Measurements from ENCODE around the gene TRIM62.

TRIM62 gene

DNA sequence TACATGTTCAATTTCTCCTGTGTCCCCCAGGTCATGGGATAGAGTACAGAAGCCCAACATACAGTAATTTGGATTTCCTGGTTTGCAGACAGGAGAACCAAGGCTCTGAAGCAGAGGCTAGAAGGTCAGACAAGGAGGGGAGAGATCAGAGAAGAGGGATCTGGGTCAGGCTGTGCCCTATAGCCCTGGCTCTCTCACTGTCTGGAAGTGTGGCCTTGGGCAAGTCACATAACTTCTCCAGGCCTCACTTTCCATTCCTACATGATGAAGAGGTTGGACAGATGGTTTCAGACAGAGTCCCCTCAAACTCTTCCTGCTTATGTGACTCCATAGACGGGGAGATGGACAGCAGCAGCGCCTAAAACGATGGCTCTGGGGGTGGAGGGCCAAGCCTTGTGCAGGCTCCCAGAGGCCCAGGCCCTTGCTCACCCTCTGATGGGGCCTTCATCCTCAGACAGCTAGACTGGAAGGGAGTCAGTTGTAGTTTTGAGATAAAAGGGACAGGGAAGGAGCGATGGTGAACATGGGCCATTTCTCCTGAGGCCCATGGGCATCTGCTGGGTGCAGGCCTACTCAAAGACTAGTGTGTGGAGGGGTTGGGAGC lies 2.9 kb downstream of the TRIM62 start:
- TF ChIP-seq, protein P1, sequence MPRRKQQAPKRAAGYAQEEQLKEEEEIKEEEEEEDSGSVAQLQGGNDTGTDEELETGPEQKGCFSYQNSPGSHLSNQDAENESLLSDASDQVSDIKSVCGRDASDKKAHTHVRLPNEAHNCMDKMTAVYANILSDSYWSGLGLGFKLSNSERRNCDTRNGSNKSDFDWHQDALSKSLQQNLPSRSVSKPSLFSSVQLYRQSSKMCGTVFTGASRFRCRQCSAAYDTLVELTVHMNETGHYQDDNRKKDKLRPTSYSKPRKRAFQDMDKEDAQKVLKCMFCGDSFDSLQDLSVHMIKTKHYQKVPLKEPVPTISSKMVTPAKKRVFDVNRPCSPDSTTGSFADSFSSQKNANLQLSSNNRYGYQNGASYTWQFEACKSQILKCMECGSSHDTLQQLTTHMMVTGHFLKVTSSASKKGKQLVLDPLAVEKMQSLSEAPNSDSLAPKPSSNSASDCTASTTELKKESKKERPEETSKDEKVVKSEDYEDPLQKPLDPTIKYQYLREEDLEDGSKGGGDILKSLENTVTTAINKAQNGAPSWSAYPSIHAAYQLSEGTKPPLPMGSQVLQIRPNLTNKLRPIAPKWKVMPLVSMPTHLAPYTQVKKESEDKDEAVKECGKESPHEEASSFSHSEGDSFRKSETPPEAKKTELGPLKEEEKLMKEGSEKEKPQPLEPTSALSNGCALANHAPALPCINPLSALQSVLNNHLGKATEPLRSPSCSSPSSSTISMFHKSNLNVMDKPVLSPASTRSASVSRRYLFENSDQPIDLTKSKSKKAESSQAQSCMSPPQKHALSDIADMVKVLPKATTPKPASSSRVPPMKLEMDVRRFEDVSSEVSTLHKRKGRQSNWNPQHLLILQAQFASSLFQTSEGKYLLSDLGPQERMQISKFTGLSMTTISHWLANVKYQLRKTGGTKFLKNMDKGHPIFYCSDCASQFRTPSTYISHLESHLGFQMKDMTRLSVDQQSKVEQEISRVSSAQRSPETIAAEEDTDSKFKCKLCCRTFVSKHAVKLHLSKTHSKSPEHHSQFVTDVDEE (CRISPR knock-in tag; IDR thresholded peaks at IDR 0.05), result no peak
- TF ChIP-seq SNAI2 (CRISPR knock-in tag; IDR thresholded peaks at IDR 0.05) (no peak), PPARA (CRISPR knock-in tag; IDR thresholded peaks at IDR 0.05; ENCODE audit: borderline replicate concordance) (no peak), ZFP3 (CRISPR knock-in tag; IDR thresholded peaks at IDR 0.05) (no peak), ZC3H10 (CRISPR knock-in tag; IDR thresholded peaks at IDR 0.05) (no peak), ESRRG (CRISPR knock-in tag; IDR thresholded peaks at IDR 0.05) (no peak), OSR1 (CRISPR knock-in tag; IDR thresholded peaks at IDR 0.05) (no peak), ZNF70 (CRISPR knock-in tag; IDR thresholded peaks at IDR 0.05) (no peak), TCF4 (CRISPR knock-in tag; IDR thresholded peaks at IDR 0.05; ENCODE audit: borderline replicate concordance) (no peak), CSDC2 (CRISPR knock-in tag; IDR thresholded peaks at IDR 0.05) (no peak), BACH2 (CRISPR knock-in tag; IDR thresholded peaks at IDR 0.05; ENCODE audit: borderline replicate concordance) (no peak), ZNF565 (CRISPR knock-in tag; conservative IDR thresholded peaks at IDR 0.05; ENCODE audit: low read depth) (no peak), ZFP30 (CRISPR knock-in tag; IDR thresholded peaks at IDR 0.05) (no peak), RARB (CRISPR knock-in tag; IDR thresholded peaks at IDR 0.05) (no peak), ARNTL (CRISPR knock-in tag; IDR thresholded peaks at IDR 0.05; ENCODE audit: borderline replicate concordance, low read depth) (no peak), ZNF8 (CRISPR knock-in tag; IDR thresholded peaks at IDR 0.05) (no peak)
- TF ChIP-seq, protein P2, sequence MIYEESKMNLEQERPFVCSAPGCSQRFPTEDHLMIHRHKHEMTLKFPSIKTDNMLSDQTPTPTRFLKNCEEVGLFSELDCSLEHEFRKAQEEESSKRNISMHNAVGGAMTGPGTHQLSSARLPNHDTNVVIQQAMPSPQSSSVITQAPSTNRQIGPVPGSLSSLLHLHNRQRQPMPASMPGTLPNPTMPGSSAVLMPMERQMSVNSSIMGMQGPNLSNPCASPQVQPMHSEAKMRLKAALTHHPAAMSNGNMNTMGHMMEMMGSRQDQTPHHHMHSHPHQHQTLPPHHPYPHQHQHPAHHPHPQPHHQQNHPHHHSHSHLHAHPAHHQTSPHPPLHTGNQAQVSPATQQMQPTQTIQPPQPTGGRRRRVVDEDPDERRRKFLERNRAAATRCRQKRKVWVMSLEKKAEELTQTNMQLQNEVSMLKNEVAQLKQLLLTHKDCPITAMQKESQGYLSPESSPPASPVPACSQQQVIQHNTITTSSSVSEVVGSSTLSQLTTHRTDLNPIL (CRISPR knock-in tag; IDR thresholded peaks at IDR 0.05; ENCODE audit: low read depth), result no peak
- TF ChIP-seq, protein P3, sequence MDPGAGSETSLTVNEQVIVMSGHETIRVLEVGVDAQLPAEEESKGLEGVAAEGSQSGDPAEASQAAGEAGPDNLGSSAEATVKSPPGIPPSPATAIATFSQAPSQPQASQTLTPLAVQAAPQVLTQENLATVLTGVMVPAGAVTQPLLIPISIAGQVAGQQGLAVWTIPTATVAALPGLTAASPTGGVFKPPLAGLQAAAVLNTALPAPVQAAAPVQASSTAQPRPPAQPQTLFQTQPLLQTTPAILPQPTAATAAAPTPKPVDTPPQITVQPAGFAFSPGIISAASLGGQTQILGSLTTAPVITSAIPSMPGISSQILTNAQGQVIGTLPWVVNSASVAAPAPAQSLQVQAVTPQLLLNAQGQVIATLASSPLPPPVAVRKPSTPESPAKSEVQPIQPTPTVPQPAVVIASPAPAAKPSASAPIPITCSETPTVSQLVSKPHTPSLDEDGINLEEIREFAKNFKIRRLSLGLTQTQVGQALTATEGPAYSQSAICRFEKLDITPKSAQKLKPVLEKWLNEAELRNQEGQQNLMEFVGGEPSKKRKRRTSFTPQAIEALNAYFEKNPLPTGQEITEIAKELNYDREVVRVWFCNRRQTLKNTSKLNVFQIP (CRISPR knock-in tag; IDR thresholded peaks at IDR 0.05; ENCODE audit: borderline replicate concordance, low read depth), result no peak
- TF ChIP-seq, protein P4, sequence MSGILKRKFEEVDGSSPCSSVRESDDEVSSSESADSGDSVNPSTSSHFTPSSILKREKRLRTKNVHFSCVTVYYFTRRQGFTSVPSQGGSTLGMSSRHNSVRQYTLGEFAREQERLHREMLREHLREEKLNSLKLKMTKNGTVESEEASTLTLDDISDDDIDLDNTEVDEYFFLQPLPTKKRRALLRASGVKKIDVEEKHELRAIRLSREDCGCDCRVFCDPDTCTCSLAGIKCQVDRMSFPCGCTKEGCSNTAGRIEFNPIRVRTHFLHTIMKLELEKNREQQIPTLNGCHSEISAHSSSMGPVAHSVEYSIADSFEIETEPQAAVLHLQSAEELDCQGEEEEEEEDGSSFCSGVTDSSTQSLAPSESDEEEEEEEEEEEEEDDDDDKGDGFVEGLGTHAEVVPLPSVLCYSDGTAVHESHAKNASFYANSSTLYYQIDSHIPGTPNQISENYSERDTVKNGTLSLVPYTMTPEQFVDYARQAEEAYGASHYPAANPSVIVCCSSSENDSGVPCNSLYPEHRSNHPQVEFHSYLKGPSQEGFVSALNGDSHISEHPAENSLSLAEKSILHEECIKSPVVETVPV (CRISPR knock-in tag; IDR thresholded peaks at IDR 0.05), result no peak
- TF ChIP-seq, protein P5, sequence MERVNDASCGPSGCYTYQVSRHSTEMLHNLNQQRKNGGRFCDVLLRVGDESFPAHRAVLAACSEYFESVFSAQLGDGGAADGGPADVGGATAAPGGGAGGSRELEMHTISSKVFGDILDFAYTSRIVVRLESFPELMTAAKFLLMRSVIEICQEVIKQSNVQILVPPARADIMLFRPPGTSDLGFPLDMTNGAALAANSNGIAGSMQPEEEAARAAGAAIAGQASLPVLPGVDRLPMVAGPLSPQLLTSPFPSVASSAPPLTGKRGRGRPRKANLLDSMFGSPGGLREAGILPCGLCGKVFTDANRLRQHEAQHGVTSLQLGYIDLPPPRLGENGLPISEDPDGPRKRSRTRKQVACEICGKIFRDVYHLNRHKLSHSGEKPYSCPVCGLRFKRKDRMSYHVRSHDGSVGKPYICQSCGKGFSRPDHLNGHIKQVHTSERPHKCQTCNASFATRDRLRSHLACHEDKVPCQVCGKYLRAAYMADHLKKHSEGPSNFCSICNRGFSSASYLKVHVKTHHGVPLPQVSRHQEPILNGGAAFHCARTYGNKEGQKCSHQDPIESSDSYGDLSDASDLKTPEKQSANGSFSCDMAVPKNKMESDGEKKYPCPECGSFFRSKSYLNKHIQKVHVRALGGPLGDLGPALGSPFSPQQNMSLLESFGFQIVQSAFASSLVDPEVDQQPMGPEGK (CRISPR knock-in tag; IDR thresholded peaks at IDR 0.05; ENCODE audit: borderline replicate concordance), result no peak
- ATAC-seq, result no peak

DNA sequence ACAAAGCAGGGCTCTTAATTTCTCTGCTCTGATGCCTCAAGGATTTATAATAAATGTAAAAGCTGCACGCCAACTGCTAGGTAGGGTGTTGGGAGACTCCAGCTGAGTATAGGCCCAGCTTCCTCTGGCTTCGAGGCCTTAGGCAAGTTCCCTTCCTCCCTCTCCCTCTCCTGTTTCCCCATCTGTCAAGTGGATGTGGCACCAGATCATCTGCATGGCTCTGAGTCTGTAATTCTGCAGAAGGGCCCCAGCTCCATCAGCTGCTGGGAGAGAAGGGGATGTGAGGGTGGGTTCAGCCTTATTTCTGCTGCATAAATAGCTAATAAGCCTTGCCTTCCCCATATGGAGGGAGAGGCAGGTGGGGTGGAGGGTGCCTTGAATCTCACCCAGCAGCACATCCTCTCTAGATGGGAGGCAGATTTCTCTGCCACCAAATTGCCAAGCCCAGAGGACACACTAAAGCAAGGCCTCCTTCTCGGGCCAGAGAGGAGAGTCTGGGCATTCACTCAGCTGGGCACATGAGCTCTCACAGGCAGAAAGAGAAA lies 3.8 kb downstream of the TRIM62 start:
- ATAC-seq, result no peak
- TF ChIP-seq OSR1 (CRISPR knock-in tag; IDR thresholded peaks at IDR 0.05) (no peak), SNAI2 (CRISPR knock-in tag; IDR thresholded peaks at IDR 0.05) (no peak), PPARA (CRISPR knock-in tag; IDR thresholded peaks at IDR 0.05; ENCODE audit: borderline replicate concordance) (no peak), BACH2 (CRISPR knock-in tag; IDR thresholded peaks at IDR 0.05; ENCODE audit: borderline replicate concordance) (no peak), TCF4 (CRISPR knock-in tag; IDR thresholded peaks at IDR 0.05; ENCODE audit: borderline replicate concordance) (no peak), ZFP30 (CRISPR knock-in tag; IDR thresholded peaks at IDR 0.05) (no peak), TOX (CRISPR knock-in tag; IDR thresholded peaks at IDR 0.05; ENCODE audit: borderline replicate concordance) (no peak), ZNF8 (CRISPR knock-in tag; IDR thresholded peaks at IDR 0.05) (no peak), ARNTL (CRISPR knock-in tag; IDR thresholded peaks at IDR 0.05; ENCODE audit: borderline replicate concordance, low read depth) (no peak), ZC3H10 (CRISPR knock-in tag; IDR thresholded peaks at IDR 0.05) (no peak), CSDC2 (CRISPR knock-in tag; IDR thresholded peaks at IDR 0.05) (no peak)
- TF ChIP-seq, protein P1 (CRISPR knock-in tag; IDR thresholded peaks at IDR 0.05), result no peak
- TF ChIP-seq, protein P2 (CRISPR knock-in tag; IDR thresholded peaks at IDR 0.05; ENCODE audit: low read depth), result no peak
- TF ChIP-seq, protein P3 (CRISPR knock-in tag; IDR thresholded peaks at IDR 0.05; ENCODE audit: borderline replicate concordance, low read depth), result no peak
